ENCODE measurements around the gene MAGI2. TPM values are rescaled to one million over a fixed set of nuclear protein-coding genes. Genes with fewer than 3 reads are reported as not detected.

MAGI2 gene
- total and polyA plus RNA-seq, 8 donors, result 1.3 to 4.0 (median 2.0) TPM

GRCh38 chr7:78333530-78334425, 1119.7 kb downstream of the MAGI2 start:
- FAIRE-seq, result no peak
- ATAC-seq, result peak in 1 of 4 donors; percentile 48
- no peak overlapping the region for H3K27ac ChIP-seq

GRCh38 chr7:78329001-78329655, 1124.3 kb downstream of the MAGI2 start:
- Histone ChIP-seq H3K27me3 (no peaks in the 10 kb centered on the region), H3K36me3 (no peaks in the 10 kb centered on the region), H3K4me3 (no peak overlapping the region), H3K4me1 (no peaks in the 10 kb centered on the region), H3K9me3 (no peaks in the 10 kb centered on the region), H3K27ac (no peak overlapping the region)
- WGBS, 2 donors, result 3 to 55% methylated on average over 1 of the region's 1 CpG
- no peak for TF ChIP-seq CTCF (IDR thresholded peaks at IDR 0.05)
- no peak for ATAC-seq
- FAIRE-seq, result no peak
- intact Hi-C loops (cut with DNase I), result no loop called here
- DNase-seq, result no peak

More at GRCh38 chr7:78333530-78334425, 1119.7 kb downstream of the MAGI2 start:
- no peak for DNase-seq
- no peaks in the 10 kb centered on the region for H3K27me3 ChIP-seq
- intact Hi-C loops (cut with DNase I), result no loop called here
- no peak for TF ChIP-seq CTCF (IDR thresholded peaks at IDR 0.05)
- H3K4me1 ChIP-seq, result no peaks in the 10 kb centered on the region
- 86 to 89% methylated on average over 8 of the region's 8 CpGs for WGBS, 2 donors
- no peaks in the 10 kb centered on the region for H3K36me3 ChIP-seq
- H3K9me3 ChIP-seq, result no peaks in the 10 kb centered on the region
- H3K4me3 ChIP-seq, result no peak overlapping the region

GRCh38 chr7:78327718-78328117, 1125.7 kb downstream of the MAGI2 start:
- H3K9me3 ChIP-seq, result no peaks in the 10 kb centered on the region

GRCh38 chr7:78326876-78327275, 1126.6 kb downstream of the MAGI2 start:
- TF ChIP-seq CTCF (IDR thresholded peaks at IDR 0.05), result no peak
- Histone ChIP-seq H3K27me3 (no peaks in the 10 kb centered on the region), H3K4me1 (no peaks in the 10 kb centered on the region), H3K27ac (no peak overlapping the region), H3K4me3 (no peak overlapping the region), H3K36me3 (no peaks in the 10 kb centered on the region), H3K9me3 (no peaks in the 10 kb centered on the region)
- ATAC-seq (no peak), FAIRE-seq (no peak), DNase-seq (no peak)
- intact Hi-C loops (cut with DNase I), result no loop called here
- WGBS, 2 donors, result 59 to 62% methylated on average over 1 of the region's 1 CpG

More at GRCh38 chr7:78327718-78328117, 1125.7 kb downstream of the MAGI2 start:
- no peak for FAIRE-seq
- DNase-seq, result no peak
- WGBS, 2 donors, result 95 to 96% methylated on average over 1 of the region's 1 CpG
- Histone ChIP-seq H3K4me3 (no peak overlapping the region), H3K4me1 (no peaks in the 10 kb centered on the region), H3K27me3 (no peaks in the 10 kb centered on the region), H3K27ac (no peak overlapping the region), H3K36me3 (no peaks in the 10 kb centered on the region)
- ATAC-seq, result no peak
- intact Hi-C loops (cut with DNase I), result no loop called here
- no peak for TF ChIP-seq CTCF (IDR thresholded peaks at IDR 0.05)

Data from pancreas (tissue), 10 donors.